Central memory CD4-positive, alpha-beta T cell (primary cell): ENCODE measurements around the gene HES7.
"Not testable (repeated sequence)": the region's sequence is repeated elsewhere in the genome, so short reads cannot be mapped to it uniquely, and the experiment has no call there.

Experiments used
- DNase-seq: peaks from one replicate; pipeline ENCODE4 v3.0.0; 2022

The HES7 gene

DNA sequence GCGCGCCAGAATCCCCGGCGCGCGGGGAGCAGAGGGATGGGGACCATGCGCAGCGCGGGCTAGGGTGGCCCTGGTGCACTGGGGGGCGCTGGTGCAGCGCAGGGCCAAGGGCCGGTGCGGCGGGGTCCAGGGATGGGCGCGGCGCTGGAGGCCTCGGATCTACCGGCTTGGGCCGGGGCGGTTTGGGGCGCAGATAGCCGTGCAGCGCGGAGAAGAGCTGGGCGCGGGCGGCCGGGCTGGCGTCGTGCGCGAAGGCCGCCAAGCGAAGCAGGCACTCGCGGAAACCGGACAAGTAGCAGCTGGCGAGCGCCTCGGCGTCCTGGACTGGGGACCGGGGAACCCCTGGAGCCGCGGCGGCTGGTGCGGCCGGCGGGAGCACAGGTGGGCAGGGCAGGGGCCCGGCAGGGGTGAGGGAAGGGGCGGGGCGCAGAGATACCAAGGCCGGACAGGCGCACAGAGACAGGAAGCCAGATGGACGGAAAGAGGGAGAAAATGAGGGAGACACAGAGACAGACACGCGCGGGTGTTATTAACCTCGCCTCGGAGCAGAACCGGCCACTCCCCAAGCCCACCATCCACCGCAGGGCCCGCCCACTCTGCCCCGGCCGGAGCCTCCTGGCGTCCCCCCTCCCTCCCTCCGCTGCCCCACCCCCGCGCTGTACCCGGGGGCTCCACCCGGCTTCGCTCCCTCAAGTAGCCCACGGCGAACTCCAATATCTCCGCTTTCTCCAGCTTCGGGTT is 2.1 kb downstream of the HES7 start:
- DNase-seq = no peak

DNA sequence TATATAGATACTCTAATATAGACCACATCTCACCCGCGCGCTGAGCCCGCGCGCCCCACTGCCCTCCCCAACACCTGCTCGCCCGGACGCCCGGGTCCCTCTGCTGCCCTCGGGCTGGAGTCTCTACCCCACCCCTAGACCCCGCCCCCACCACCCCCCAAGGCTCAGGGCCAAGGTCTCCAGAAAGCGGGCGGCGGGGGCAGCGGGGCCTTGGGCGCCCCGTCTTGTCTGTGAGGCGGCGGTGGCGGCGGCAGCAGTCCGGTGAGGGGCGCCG is 2.6 kb downstream of the HES7 start:
- DNase-seq = no peak

DNA sequence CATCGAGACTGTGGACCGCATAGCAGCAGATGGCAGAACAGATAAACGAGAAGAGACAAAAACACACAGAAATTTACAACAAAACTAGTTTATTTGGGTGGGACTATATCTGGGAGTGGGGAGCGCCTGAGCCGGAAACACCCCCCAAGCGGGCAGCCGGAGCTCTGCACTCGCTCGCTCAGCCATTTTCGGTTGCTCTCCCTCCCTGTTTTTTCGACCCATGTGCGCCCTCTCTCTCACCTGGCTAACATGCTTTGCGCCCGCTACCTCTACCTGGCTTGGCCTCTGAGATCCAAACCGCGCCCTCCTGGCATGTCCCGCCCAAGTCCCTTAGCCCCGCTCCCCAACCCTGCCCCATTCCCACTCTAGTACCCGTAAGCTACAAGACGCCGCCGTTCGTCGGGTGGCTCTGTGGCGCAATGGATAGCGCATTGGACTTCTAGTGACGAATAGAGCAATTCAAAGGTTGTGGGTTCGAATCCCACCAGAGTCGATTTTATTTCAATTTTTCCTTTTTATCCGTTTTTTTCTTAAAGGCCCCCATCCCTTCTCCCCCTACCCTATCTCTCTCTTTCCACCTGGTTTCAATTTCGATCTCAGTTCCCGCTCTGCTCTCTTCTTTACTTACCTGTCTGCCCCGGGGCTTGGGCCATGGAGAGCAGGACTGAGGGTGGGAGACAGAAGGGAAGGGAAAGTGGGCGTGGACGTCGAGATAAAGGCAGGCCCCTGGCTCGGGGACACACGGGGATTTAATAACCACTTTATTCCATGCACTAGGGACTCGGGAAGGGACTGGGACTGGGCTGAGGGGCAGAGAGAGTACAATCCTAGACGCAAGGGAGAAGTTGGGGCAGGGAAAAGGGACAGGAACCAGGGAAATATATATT is 3.1 kb downstream of the HES7 start:
- DNase-seq = no peak

DNA sequence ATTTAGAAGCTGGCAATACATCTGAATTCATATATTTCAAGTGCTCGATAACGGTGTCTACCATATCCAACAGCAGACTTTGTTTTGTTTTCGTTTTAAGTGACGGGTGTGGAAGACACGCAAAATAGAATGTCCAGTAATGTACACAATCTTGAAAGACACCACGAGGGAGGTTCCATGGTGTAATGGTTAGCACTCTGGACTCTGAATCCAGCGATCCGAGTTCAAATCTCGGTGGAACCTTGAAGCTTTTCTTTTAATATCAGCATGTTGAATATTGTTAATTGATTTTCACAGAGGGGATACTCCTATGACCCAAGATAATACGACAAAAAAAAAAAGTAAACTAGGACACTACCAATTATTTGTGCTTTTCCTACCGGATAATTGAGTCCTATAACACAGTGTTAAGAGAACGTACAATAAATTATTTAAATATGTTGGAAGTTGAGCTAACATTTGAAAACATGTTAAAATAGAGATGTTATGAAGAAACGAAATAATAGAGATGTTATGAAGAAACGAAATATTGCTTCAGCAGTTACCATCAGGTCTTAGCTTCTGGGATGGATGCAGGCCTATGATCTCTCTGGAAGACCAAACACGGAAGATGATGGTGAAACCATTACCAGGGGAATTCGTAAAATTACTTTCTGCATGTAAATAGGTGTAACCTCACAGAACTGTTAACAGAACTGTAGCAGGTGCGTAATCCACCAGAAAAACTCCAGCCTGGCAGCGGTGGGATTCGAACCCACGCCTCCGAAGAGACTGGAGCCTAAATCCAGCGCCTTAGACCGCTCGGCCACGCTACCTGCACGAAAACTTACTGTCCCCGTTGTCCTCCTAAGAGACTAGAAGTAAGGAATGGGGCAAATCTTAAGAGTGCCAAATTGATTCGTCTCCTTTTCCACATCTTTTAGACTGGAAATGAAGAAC is 4.1 kb downstream of the HES7 start:
- peak; percentile 91 for DNase-seq

DNA sequence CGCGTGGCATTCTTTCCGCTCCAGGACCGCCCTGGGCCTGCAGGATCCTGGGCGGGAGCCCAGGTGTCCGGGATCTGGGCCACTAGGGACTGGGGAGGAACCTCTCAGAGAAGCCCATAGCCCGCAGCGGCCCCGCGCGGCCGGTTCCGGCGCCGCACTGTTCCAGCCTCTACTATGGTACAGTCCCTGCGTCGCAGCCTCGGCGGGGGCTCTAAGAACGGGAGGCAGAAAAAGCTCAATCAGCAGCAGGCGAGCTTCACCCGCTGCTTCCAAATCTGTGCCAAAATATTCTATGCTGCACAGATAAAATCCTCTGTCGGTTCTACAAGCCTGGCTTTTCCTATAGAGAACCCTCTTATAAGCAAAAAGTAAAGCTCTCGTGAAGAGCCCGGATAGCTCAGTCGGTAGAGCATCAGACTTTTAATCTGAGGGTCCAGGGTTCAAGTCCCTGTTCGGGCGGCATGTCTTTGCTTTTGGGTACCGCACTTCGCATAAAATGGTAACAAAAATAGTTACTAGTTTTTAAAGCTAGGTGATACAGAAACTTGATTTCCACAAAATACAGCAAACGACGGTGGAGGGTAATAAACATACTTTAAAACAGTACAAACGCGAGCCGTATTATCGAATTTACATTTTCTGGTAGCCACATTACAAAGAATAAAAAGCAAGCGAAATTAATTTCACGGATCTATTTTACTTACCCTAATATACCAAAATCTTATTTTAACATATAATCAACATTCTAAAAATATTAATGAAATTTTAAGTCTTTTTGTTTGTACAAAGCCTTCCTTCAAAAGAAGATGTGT is 4.9 kb downstream of the HES7 start:
- DNase-seq = peak; percentile 87

DNA sequence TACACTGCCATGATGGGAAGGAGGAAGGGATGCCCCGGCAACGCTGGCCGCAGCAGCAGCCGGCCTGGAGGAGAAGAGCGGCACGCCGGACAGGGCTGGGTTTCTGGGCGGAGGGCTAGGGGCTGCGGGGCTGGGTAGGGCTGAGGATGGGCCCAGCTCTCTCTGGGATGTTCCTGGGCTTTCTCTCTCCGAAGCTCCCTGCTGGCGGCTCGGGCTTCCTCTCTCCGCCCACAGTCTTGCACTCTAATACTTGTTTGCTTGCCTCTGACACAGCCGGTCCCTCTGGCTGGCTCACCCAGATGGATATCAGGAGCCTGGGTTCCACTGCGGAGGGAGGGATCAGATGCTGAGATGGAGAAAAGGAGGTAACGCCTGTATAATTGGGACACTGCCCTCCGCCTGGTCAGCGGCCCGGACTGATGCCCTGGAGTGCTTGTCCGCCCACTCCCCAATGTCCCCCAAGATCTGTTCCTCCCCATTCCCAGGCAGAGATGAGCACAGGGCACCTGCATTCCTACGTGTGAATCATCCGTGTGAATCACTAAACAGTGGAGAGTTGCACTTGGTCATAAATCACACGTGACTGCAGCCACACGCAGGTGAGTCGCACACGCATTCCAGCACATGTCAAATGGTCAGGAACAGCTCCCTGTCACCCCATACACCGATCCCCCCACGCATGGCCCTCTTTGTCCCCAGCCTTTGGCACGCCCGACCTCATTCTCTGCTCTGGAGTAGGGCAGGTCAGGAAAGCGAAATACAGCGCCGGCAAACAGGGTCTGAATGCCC is 5.7 kb downstream of the HES7 start, which contains the start of gene ALOXE3:
ALOXE3 (minus strand) TSS at position 535 of the 789 bp plus-strand sequence; CDS start at position 11, 524 bp downstream.
- DNase-seq = no peak

DNA sequence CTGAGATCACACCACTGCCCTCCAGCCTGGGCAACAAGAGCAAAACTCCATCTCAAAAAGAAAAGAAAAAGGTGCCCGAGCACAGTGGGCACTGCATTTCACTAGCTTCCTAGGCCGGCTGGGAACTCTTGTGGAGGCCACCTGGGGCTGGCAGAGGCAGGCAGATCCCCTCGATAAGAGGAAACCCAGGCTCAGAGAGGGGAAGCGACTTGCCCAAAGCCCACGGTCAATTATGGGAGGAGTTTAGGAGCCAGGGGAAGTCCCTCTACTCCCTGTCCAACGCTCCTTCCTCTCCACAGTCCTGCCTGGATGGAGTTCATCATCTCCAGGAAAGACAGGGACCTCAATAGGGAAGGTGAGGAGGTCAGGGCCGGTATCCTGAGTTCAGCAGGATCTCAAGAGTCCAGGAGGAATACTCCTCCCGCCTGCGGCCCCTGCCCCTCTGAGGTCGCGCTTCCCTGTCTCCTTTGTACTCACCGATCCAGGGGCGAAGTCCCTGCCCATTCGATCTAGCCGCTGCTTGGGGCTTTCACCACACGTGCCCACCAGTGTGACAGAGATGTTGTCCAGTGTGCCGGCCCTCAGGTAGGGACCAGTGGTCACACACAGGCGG is 6.4 kb downstream of the HES7 start:
- DNase-seq = no peak

DNA sequence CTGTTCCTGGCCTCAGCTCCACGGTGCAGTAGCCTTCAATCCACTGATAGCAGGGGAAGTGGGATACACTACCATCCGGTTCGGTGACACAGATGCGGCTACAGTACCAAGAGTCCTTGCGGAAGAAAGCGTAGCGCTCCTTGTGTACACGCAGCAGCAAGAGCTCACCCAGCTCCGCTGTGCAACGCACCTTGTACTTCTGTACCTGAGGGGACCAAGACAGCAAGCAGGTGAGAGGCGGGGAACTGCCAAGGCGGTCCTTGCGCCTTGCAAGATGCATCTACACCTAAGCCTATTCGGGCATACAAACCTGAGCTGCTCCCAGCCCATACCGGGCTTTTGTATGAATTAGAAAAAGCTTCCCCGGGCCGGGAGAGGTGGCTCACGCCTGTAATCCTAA is 7.1 kb downstream of the HES7 start:
- DNase-seq = no peak

DNA sequence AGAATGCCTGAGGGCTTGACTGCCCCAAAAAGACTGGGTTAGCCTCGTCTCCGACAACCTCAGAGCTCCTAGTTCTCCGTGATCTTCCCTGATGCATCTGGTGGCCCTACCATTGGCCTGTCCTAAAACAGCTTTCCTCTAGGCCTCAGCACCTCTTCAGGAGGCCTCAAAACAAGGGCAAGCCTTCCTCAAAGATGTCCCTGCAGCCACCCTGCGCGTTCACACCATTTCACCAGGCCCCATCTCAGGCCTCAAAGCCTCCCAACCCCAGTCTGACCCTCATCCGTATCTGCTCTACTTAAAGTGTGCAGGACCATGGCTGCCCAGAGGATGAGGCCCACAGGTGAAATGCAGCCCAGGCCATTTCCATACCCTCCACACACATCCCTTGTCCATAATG is 13.0 kb downstream of the HES7 start:
- DNase-seq = no peak

DNA sequence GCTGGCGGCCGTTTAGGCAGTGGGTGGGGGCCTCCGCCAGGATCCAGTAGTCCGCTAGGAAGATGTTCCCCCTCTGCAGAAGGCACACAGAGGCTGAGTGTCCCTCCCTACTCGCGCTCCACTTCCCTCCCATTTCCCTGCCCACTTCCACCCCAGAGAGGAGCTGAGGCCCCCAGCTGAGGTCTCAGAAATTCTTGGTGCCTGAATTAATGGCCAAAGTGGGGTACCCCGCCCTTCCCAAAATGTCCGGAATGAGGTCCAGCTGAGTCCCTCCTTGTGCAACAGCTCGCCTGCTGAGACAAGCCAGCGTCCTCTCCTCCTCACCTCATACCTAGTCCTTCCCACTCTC is 13.5 kb downstream of the HES7 start:
- no peak for DNase-seq

DNA sequence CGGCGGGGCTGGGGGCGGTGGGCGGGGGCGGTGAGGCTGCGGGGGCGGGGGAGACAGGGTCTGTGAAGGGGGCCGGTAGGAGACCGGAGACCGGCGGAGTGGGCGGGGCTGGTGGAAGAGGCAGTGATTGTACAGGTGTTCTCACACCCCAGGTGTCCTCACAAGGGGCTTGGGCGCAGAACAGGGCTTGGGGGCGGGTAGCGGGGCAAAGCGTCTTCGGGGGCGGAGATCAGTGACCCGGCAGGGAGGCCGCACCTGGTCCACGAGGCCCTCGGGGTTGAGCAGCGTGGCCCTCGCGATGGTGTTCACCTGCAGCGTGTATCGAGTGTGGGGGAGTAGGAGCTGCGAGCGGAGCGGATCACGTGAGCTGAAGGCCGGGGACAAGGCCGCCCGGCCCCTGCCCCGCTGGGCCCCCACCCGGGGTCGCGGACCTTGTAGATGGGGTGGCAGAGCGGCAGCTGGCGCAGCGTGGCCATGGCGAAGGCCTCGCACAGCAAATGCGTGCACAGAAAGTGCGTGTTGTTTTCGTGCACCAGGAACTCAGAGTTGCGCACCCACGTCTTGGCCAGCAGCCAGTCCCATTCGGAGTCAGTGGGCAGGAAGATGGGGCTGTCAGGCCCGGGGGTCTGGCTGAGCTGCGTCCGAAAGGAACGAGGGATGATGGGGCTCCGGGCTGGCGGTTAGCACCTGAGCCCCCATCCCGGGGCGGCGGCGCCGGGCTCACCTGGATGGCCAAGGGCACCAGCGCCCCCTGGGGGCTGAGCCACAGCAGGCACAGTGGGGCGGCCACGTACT is 14.0 kb downstream of the HES7 start:
- peak; percentile 77 for DNase-seq

DNA sequence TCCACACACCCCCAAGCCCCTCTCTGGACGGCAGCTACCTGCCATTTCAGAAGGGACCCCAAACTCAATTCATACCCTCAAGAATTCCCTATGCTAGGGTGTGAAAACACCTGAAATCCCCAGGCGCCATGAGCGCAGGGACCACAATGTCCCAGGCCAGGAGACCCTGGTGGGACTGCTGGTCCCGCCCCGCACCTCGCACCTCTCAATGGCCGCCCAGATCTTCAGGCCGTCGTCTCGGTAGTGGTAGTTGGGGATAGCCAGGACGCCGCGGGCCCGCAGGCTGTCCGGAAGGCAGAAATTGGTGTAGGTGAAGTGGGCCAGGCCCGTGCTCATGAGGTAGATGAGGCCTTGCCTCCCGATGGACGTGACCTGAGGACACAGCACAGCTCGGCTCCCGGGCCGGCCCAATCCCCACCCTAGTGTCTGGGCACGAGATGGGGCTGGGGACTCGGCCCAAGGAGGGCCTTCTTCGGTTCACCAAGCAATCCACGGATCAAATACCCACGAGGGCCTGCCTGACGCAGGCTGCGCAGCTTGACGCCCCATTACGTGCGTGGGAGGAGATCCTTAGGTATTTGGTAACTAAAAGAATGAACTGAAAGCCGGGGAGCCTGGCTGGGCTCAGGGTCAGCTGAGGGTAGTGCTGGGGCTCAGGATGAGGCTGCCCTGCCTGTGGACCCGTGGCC is 14.8 kb downstream of the HES7 start:
- no peak for DNase-seq

DNA sequence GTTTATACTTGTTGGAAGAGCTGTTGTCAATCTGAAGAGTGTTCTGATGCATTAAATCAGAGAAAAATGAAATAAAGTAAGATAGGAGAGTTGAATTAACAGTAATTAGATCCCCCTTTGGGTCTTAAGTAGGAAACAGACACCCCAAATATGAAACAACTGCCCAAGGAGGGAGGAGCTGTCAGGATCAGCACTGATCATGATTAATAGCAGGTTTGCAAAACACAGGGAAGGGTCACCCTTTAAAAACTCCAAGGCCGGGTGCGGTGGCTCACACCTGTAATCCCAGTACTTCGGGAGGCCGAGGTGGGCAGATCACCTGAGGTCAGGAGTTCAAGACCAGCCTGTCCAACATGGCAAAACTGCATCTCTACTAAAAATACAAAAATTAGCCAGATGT is 16.9 kb downstream of the HES7 start:
- not testable (repeated sequence) for DNase-seq

DNA sequence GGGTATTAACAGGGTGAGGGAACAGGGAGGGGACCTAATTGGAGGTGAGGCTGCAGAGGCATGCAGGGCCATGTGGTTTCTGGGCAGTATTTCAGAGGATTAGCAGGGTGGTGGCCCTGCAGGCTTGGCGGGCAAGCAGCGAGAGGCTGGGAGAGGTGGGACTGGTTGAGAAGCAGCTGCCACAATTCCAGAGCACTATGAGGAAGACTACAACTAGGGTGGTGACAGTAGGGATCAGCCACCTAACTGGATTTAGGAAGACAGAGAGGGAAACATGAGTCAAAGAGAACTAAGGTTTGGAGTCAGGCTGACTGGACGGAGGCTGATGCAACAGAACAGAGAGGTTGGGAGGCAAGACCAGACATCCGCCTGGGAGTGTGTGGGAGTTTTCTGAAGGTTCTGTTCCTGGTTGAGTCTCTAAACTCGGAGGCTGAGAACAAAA is 17.9 kb downstream of the HES7 start:
- no peak for DNase-seq

DNA sequence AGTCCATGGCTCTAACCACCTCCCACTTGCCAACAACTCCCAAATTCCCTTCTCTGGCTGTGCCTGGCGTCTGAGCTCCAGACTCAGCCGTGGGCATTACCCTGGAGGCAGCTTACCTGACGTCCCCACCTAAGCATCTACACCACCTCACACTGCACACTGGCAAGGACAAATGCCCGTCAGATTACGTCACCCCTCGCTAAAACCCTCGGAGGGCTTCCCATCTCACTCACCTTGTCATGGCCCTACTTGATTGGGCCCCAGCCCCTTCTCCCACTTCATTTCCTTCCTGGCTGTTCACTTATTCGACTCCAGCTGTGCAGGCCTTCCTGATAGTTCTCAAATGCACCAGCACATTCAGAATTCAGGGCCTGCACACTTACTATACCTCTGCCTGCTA is 19.0 kb downstream of the HES7 start:
- DNase-seq = no peak

DNA sequence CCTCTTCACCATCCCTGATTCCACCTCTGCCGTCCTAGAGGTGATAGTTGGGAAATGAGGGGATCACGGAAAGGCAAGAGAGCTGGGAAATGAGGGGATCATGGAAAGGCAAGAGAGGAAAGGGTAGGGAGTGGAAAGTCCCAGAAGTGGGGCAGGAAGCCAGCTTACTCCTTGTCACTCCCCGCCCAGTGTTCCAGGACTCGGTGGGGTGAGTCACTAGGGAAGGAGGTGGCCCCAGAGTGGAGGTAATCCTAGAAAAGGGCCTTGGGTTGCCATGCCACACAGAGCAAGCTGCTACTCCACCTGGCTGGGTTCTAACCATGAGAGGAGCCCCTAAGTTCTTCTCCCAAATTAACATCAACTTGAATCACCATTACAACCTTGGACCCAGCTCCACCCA is 20.4 kb downstream of the HES7 start:
- DNase-seq = no peak

DNA sequence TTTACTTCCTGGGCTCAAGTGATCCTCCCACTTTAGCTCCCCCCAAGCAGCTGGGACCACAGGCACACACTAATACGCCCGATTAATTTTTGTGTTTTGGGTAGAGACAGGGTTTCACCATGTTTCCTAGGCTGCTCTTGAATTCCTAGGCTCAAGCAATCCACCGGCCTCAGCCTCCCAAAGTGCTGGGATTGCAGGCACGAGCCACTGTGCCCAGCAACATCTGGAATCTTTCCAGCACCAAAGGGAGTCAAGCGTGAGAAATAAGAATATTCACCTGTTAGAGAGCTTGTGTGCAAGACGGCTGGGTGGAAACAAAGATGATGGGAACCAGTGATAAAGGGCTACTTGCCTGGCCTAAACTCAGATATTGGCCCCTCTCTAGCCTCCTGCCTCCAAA is 22.2 kb downstream of the HES7 start:
- DNase-seq = no peak

DNA sequence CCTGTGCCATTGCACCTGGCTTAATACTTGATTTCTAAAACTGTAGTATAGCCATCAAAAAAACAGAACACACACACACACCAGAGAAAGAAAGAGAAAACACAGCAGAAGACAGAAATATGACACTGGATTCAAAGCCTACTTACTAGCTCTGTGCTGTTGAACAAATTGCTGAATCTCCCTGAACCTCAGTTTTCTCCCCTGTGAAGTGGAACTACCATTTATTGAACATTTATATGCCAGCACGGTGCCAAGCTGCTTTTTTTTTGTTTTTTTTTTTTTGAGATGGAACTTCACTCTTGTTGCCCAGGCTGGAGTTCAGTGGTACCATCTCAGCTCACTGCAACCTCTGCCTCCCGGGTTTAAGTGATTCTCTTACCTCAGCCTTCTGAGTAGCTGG is 23.1 kb downstream of the HES7 start:
- DNase-seq = no peak

DNA sequence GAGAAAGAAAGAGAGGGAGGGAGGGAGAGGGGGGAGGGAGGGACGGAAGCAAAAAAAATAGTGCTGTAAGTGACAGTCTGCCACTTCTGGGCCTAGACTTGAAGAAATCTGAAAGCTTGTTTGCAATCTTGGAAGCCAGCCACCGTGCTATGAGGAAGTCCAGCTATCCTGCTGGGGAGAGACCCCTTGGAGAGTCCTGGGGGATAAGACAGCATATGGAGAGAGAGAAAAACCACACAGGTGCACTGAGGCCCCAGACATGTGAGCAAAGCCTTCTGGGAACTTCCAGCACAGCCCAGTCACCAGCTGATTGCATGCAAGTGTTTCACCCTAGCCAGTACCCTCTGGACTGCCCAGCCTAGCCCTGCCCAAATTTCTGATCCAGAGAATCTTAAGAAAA is 23.8 kb downstream of the HES7 start:
- no peak for DNase-seq

DNA sequence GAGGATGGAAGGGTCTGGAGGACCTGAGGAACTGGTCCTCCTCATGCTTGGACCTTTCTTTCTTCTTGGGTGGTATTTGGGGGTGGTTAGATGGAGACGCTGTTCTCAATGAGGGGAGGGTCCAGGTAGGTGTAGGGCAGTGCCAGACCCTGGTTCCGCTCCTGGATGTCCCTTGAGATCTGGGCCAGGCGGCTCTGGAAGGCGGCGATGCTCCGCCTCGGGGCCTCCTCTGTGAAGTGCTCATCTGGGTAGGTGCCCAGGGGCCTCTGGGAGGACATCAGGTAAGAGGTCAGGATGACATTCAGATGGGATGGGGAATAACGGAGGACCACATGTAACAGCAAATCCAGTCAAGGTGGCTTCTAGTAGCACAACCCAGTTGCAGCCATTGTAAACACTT is 27.4 kb downstream of the HES7 start:
- no peak for DNase-seq
